AG09309 (cell line): ENCODE measurements around the gene ZBTB46.

Source experiments
- DNase-seq: peaks from one replicate; pipeline ENCODE4 v3.0.0-alpha.2; 2010; ENCODE audit warnings: low read depth
- H3K4me3 ChIP-seq: 2 replicates; pipeline ENCODE4 v1.5.1; 2011; ENCODE audit warnings: mild to moderate bottlenecking, low read depth, low read length, moderate library complexity; ENCODE audit not compliant: control insufficient read depth
- TF ChIP-seq, protein P1 (sequence below): IDR thresholded peaks from 2 replicates; pipeline ENCODE4 v1.5.1; 2011; ENCODE audit warnings: mild to moderate bottlenecking, low read depth, low read length, inconsistent platforms; ENCODE audit not compliant: insufficient read depth, control insufficient read depth; ENCODE audit errors: missing control alignments

ZBTB46 gene

DNA sequence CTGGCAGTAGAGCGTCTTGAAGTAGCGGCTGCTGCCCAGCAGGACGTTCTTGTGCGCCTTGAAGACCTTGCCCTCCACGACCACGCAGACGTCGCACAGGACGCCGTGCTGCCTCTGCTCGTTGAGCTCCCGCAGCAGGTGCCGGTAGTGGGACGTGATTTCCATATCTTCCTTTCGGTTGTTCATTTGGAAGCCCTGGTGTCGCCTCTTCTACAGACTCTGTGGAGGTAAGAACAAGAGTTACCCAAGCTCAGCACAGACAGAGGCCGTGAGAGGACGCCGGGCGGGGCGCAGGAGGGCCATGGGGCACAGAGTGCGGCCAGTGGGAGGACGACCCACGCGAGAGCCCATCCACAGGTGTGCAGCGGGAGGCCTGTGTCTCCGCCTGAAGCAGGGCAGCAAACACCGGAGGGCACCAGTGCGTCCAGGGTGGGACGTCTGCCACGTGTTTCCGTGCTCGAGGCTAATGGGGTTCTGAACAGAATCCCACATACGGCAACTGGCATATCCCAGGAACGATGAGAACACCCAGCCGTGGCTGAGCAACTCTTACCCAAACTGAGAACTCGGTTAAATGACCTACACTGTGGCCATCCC, 40.4 kb downstream of the ZBTB46 start:
- TF ChIP-seq, protein P1, sequence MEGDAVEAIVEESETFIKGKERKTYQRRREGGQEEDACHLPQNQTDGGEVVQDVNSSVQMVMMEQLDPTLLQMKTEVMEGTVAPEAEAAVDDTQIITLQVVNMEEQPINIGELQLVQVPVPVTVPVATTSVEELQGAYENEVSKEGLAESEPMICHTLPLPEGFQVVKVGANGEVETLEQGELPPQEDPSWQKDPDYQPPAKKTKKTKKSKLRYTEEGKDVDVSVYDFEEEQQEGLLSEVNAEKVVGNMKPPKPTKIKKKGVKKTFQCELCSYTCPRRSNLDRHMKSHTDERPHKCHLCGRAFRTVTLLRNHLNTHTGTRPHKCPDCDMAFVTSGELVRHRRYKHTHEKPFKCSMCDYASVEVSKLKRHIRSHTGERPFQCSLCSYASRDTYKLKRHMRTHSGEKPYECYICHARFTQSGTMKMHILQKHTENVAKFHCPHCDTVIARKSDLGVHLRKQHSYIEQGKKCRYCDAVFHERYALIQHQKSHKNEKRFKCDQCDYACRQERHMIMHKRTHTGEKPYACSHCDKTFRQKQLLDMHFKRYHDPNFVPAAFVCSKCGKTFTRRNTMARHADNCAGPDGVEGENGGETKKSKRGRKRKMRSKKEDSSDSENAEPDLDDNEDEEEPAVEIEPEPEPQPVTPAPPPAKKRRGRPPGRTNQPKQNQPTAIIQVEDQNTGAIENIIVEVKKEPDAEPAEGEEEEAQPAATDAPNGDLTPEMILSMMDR: no peak
- no peak for DNase-seq
- no peak overlapping the region for H3K4me3 ChIP-seq

DNA sequence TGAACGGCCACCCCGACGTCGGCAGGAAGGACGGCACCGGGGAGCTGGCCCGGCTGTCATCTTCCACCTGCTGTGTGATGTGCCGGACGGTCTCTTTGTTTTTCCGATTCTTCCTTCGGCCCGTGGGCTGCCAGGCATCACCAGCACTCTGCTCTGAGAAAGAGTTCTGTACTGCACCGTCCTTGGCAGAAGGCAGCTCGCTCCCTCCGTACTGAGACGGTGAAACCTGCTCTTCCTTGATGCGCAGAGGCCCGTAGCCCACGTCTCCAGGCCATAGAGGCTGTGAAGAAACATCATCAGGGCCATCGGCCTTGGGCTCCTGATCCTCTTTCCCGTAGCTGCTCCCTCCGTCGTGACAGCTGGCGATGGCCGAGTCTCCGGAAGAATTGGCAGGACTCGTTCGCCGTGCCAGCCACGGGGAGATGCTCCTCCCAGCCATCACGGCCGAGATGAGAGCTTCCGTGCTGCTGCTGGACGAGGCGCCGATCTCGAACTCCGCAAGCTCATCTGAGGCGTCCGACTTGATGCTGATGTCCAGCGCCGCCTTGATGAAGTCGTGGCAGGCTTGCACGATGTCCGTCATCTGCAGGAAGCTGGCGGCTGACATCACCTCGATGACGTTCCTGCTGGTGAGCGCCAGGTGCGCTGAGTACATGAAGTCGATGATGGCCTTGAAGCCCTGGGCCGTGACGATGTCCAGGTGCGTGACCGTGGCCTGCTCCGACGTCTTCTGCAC, 41.1 kb downstream of the ZBTB46 start:
- H3K4me3 ChIP-seq: no peak overlapping the region
- TF ChIP-seq, protein P1: no peak
- no peak for DNase-seq

DNA sequence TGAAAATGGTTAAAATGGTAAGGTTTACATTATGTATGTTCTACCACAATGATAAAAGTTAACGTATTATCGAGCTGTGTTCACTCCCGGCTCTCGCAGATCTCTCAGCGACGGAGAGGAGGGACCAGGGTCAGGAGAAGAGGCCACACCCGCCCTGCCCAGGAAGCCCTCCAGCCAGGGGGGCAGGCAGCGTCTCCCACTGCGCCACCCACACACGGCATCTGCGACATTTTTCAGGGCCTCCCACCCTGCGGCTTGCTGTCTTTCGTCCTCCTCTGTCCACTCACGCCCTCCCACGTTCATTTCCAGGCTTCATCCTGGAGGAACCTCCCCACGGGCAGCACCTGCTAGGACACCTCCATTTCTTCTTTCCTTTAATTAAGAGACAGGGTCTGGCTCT, 43.3 kb downstream of the ZBTB46 start:
- H3K4me3 ChIP-seq: no peak overlapping the region
- TF ChIP-seq, protein P1: no peak
- no peak for DNase-seq

DNA sequence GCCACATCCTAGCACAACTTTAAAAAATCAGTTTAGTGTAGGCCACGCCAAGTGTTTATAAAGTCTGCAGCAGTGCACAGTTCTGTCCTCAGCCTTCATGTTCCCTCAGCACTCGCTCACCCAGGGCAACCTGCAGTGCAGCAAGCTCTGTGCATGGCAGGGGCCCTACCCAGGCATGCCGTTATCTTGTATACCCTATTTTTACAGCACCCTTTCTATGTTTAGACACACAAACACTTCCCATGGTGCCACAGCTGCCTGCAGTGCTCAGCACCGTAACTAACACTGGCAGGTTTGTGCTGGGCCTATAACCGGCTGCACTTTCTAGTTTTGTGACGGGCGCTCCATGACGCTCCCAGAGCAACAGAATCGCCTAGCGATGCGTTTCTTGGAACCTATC, 43.8 kb downstream of the ZBTB46 start:
- TF ChIP-seq, protein P1: no peak
- DNase-seq: no peak
- no peak overlapping the region for H3K4me3 ChIP-seq

DNA sequence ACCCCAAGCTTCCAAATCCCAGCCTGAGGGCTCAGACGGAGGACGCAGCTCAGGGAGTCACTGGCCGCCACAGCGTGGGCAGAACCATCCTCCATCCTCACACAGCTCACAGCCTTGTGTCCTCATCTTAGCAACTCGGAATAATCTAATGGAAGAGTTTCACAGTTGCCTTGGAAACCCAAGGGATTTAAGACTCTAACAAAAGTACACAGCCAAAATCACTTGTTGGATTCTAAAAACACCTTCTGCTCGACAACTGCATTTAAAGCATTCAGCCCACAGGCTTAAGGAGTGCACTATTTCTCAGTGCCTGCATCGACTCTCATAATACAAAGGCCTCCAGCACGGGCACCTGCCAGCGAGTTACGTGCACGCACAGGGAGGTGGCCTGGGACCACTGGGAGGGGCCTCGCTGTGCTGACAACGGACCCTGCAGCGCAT, 45.4 kb downstream of the ZBTB46 start:
- TF ChIP-seq, protein P1: no peak
- no peak overlapping the region for H3K4me3 ChIP-seq
- no peak for DNase-seq

DNA sequence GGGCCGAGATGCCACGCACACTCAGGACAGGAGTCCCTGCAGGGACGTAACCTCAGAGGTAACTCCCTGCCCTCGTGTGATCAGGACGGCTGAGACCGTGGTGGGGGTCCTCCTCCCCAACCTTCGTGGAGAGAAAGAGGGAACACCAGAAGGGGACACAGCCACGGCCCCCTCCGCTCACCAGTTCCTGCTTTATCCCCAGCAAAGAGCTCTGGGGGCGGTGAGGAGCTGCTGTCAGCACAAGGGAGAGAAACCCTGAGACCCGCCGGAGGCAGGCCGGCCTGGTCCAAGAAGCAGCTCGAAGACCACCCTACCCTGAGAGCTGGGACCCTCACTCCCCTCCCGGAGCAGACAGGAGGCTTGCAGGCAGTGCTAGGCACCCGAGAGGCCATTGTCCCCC, 47.1 kb downstream of the ZBTB46 start:
- TF ChIP-seq, protein P1: no peak
- H3K4me3 ChIP-seq: no peak overlapping the region
- DNase-seq: no peak
